ENCODE measurements around the gene BPNT1. TPM values are rescaled to one million over a fixed set of nuclear protein-coding genes. Genes with fewer than 3 reads are reported as not detected.
"Not testable (repeated sequence)": the region's sequence is repeated elsewhere in the genome, so short reads cannot be mapped to it uniquely, and the experiment has no call there.

Gene BPNT1
- total RNA-seq, 4 donors from 2014 or later: 14.4 to 26.0 (median 19.3) TPM

- H3K4me3 ChIP-seq (ENCODE audit: low read depth, poor library complexity, severe bottlenecking): no peak overlapping the region
- intact Hi-C loops (cut with DNase I; ENCODE audit: low total_unique reads): no loop called here
- WGBS, 2 donors: 71 to 84% methylated on average over 5 of the region's 5 CpGs
- no peak for DNase-seq (ENCODE audit: low spot score in 2 of 2)
- TF ChIP-seq POLR2A (IDR thresholded peaks at IDR 0.05): no peak
- no peak for TF ChIP-seq CTCF (IDR thresholded peaks at IDR 0.05)
Observed at GRCh38 chr1:220113136-220113695, 23.6 kb upstream of the BPNT1 start.

- 98 to 100% methylated on average over 4 of the region's 4 CpGs for WGBS, 2 donors
- H3K4me3 ChIP-seq (ENCODE audit: low read depth, poor library complexity, severe bottlenecking); DNase-seq (ENCODE audit: low spot score in 2 of 2); intact Hi-C loops (cut with DNase I; ENCODE audit: low total_unique reads): not testable (repeated sequence)
Observed at GRCh38 chr1:220112600-220112999, 23.0 kb upstream of the BPNT1 start.

GRCh38 chr1:220110473-220110872 lies 20.9 kb upstream of the BPNT1 start:
- intact Hi-C loops (cut with DNase I; ENCODE audit: low total_unique reads); H3K4me3 ChIP-seq (ENCODE audit: low read depth, poor library complexity, severe bottlenecking); DNase-seq (ENCODE audit: low spot score in 2 of 2): not testable (repeated sequence)
- WGBS, 2 donors: 92 to 95% methylated on average over 6 of the region's 6 CpGs

- TF ChIP-seq CTCF (IDR thresholded peaks at IDR 0.05): no peak
- no peak for TF ChIP-seq POLR2A (IDR thresholded peaks at IDR 0.05)
- no peak for DNase-seq (ENCODE audit: low spot score in 2 of 2)
- intact Hi-C loops (cut with DNase I; ENCODE audit: low total_unique reads): no loop called here
- H3K4me3 ChIP-seq (ENCODE audit: low read depth, poor library complexity, severe bottlenecking): no peak overlapping the region
Observed at GRCh38 chr1:220099826-220100225, 10.2 kb upstream of the BPNT1 start.

- TF ChIP-seq CTCF (IDR thresholded peaks at IDR 0.05) (no peak), POLR2A (IDR thresholded peaks at IDR 0.05) (no peak)
- intact Hi-C loops (cut with DNase I; ENCODE audit: low total_unique reads): no loop called here
- peak; percentile 84 to 97 for DNase-seq (ENCODE audit: low spot score in 2 of 2)
- H3K4me3 ChIP-seq (ENCODE audit: low read depth, poor library complexity, severe bottlenecking): peak within 1 kb of the TSS; percentile 91
- 3 to 4% methylated on average over 36 to 40 of the region's 73 CpGs for WGBS, 2 donors
Observed at GRCh38 chr1:220094016-220094911, 4.7 kb upstream of the BPNT1 start, which contains the start of gene IARS2. Gene IARS2, plus strand, starts transcription at chr1:220094132. Its CDS starts 85 bp downstream, at chr1:220094217.

- 22 to 23% methylated on average over 12 of the region's 12 CpGs for WGBS, 2 donors
- H3K4me3 ChIP-seq (ENCODE audit: low read depth, poor library complexity, severe bottlenecking): no peak overlapping the region
- no peak for DNase-seq (ENCODE audit: low spot score in 2 of 2)
- TF ChIP-seq POLR2A (IDR thresholded peaks at IDR 0.05): no peak
- TF ChIP-seq CTCF (IDR thresholded peaks at IDR 0.05): no peak
- intact Hi-C loops (cut with DNase I; ENCODE audit: low total_unique reads): no loop called here
Observed at GRCh38 chr1:220093361-220094015, 3.9 kb upstream of the BPNT1 start.
